Measurements from ENCODE around the gene ELL2.
"Not testable (repeated sequence)": the region's sequence is repeated elsewhere in the genome, so short reads cannot be mapped to it uniquely, and the experiment has no call there.

The ELL2 gene

GRCh38 chr5:95880081-95880926 is 81.3 kb downstream of the ELL2 start:
- no peak for DNase-seq (ENCODE audit: low spot score)

- no peak for DNase-seq (ENCODE audit: low spot score)
These were observed 82.0 kb downstream of the ELL2 start for GRCh38 chr5:95879661-95880060.

GRCh38 chr5:95878417-95879323 is 83.0 kb downstream of the ELL2 start:
- DNase-seq (ENCODE audit: low spot score): no peak

- no peak for DNase-seq (ENCODE audit: low spot score)
These were observed 84.9 kb downstream of the ELL2 start for GRCh38 chr5:95876782-95877181.

- no peak for DNase-seq (ENCODE audit: low spot score)
These were observed 87.4 kb downstream of the ELL2 start for GRCh38 chr5:95874246-95874645.

- DNase-seq (ENCODE audit: low spot score): no peak
These were observed 88.3 kb downstream of the ELL2 start for GRCh38 chr5:95873351-95873750.

- DNase-seq (ENCODE audit: low spot score): no peak
These were observed 89.0 kb downstream of the ELL2 start for GRCh38 chr5:95872346-95873268.

GRCh38 chr5:95871146-95871806 is 90.4 kb downstream of the ELL2 start:
- no peak for DNase-seq (ENCODE audit: low spot score)

GRCh38 chr5:95870105-95870672 is 91.5 kb downstream of the ELL2 start:
- DNase-seq (ENCODE audit: low spot score): peak; percentile 87

- not testable (repeated sequence) for DNase-seq (ENCODE audit: low spot score)
These were observed 92.3 kb downstream of the ELL2 start for GRCh38 chr5:95869173-95869855.

- no peak for DNase-seq (ENCODE audit: low spot score)
These were observed 93.5 kb downstream of the ELL2 start for GRCh38 chr5:95868136-95868535.

- peak; percentile 37 for DNase-seq (ENCODE audit: low spot score)
These were observed 95.1 kb downstream of the ELL2 start for GRCh38 chr5:95866435-95867040.

- DNase-seq (ENCODE audit: low spot score): no peak
These were observed 96.6 kb downstream of the ELL2 start for GRCh38 chr5:95864944-95865504.

GRCh38 chr5:95864456-95864855 is 97.2 kb downstream of the ELL2 start:
- DNase-seq (ENCODE audit: low spot score): no peak

- DNase-seq (ENCODE audit: low spot score): no peak
These were observed 98.3 kb downstream of the ELL2 start for GRCh38 chr5:95863383-95863757.

- DNase-seq (ENCODE audit: low spot score): peak; percentile 40
These were observed 98.8 kb downstream of the ELL2 start for GRCh38 chr5:95862671-95863382.

GRCh38 chr5:95861864-95862561 is 99.6 kb downstream of the ELL2 start:
- DNase-seq (ENCODE audit: low spot score): peak; percentile 63

- DNase-seq (ENCODE audit: low spot score): peak; percentile 75
These were observed 100.3 kb downstream of the ELL2 start for GRCh38 chr5:95861221-95861863.
